ENCODE measurements around the gene TREX2. TPM values are rescaled to one million over a fixed set of nuclear protein-coding genes. Genes with fewer than 3 reads are reported as not detected.

Gene TREX2
- total and polyA plus RNA-seq, 2 donors (not counting 1 experiment from before 2014, with no cell fraction given) = 3.3 to 3.8 TPM

GRCh38 chrX:153450949-153451277 is 5.1 kb upstream of the TREX2 start:
- TF ChIP-seq EZH2 (IDR thresholded peaks at IDR 0.05; ENCODE audit: borderline replicate concordance, insufficient read depth, low read depth, low read length, poor library complexity, severe bottlenecking) = no peak
- TF ChIP-seq CTCF (IDR thresholded peaks at IDR 0.05) = no peak
- H3K9me3 ChIP-seq (ENCODE audit: control extremely low read depth in 1 of 3, control insufficient read depth in 2 of 3, insufficient read depth in 1 of 3, low read length in 2 of 3) = no peaks in the 10 kb centered on the region
- WGBS (ENCODE audit: insufficient coverage) = no CpG with 5 or more reads among the region's 8 CpGs
- ATAC-seq (ENCODE audit: low read depth) = no peak
- no peak overlapping the region for H3K27ac ChIP-seq (ENCODE audit: low read length in 2 of 2)
- no peaks in the 10 kb centered on the region for H3K27me3 ChIP-seq (replicated peaks in 1 of 4; ENCODE audit: control extremely low read depth in 1 of 4, control insufficient read depth in 3 of 4, insufficient read depth in 4 of 4, low read length in 3 of 4)
- H3K4me1 ChIP-seq (ENCODE audit: control insufficient read depth in 2 of 2, insufficient read depth in 2 of 2, low read length in 2 of 2) = no peaks in the 10 kb centered on the region
- POLR2A ChIA-PET = no interaction called here
- no peak overlapping the region for H2AFZ ChIP-seq (ENCODE audit: insufficient read depth, low read depth, low read length, poor library complexity, severe bottlenecking)
- Mint-ChIP-seq H3K4me3 (no peak overlapping the region), H3K4me1 (no peaks in the 10 kb centered on the region), H3K9me3 (ENCODE audit: insufficient read depth) (no peaks in the 10 kb centered on the region), H3K27ac (no peak overlapping the region), H3K27me3 (no peaks in the 10 kb centered on the region)
- no peaks in the 10 kb centered on the region for H3K79me2 ChIP-seq (ENCODE audit: control insufficient read depth, insufficient read depth, low read length)
- no peaks in the 10 kb centered on the region for H4K20me1 ChIP-seq (ENCODE audit: control insufficient read depth, insufficient read depth, low read length, poor library complexity, severe bottlenecking)
- DNase-seq = no peak
- CTCF ChIA-PET = no interaction called here
- peaks cover 0 to 5% of the 10 kb centered on the region in 2 experiments for H3K36me3 ChIP-seq (replicated peaks in 1 of 2; ENCODE audit: control extremely low read depth in 1 of 2, control insufficient read depth in 1 of 2, extremely low read depth in 1 of 2, insufficient read depth in 2 of 2, low read length in 1 of 2)
- no peak overlapping the region for H3K4me3 ChIP-seq (ENCODE audit: control extremely low read depth in 1 of 5, extremely low read depth in 1 of 5, insufficient read depth in 1 of 5, low read depth in 2 of 5, low read length in 4 of 5)
- no peak overlapping the region for H3K9ac ChIP-seq (ENCODE audit: low read length)
- no peak overlapping the region for H3K4me2 ChIP-seq (replicated peaks; ENCODE audit: low read depth, low read length, poor library complexity, severe bottlenecking)
- intact Hi-C loops (cut with micrococcal nuclease) = no loop called here

GRCh38 chrX:153450114-153450948 is 4.5 kb upstream of the TREX2 start:
- Mint-ChIP-seq H3K27me3 (no peaks in the 10 kb centered on the region), H3K27ac (no peak overlapping the region), H3K4me1 (no peaks in the 10 kb centered on the region), H3K9me3 (ENCODE audit: insufficient read depth) (no peaks in the 10 kb centered on the region), H3K4me3 (no peak overlapping the region)
- Histone ChIP-seq H3K4me3 (ENCODE audit: control extremely low read depth in 1 of 5, extremely low read depth in 1 of 5, insufficient read depth in 1 of 5, low read depth in 2 of 5, low read length in 4 of 5) (no peak overlapping the region), H4K20me1 (ENCODE audit: control insufficient read depth, insufficient read depth, low read length, poor library complexity, severe bottlenecking) (no peaks in the 10 kb centered on the region), H3K79me2 (ENCODE audit: control insufficient read depth, insufficient read depth, low read length) (no peaks in the 10 kb centered on the region), H2AFZ (ENCODE audit: insufficient read depth, low read depth, low read length, poor library complexity, severe bottlenecking) (no peak overlapping the region), H3K27me3 (replicated peaks in 1 of 4; ENCODE audit: control extremely low read depth in 1 of 4, control insufficient read depth in 3 of 4, insufficient read depth in 4 of 4, low read length in 3 of 4) (no peaks in the 10 kb centered on the region), H3K9me3 (ENCODE audit: control extremely low read depth in 1 of 3, control insufficient read depth in 2 of 3, insufficient read depth in 1 of 3, low read length in 2 of 3) (no peaks in the 10 kb centered on the region), H3K27ac (ENCODE audit: low read length in 2 of 2) (no peak overlapping the region), H3K36me3 (replicated peaks in 1 of 2; ENCODE audit: control extremely low read depth in 1 of 2, control insufficient read depth in 1 of 2, extremely low read depth in 1 of 2, insufficient read depth in 2 of 2, low read length in 1 of 2) (peaks cover 0 to 5% of the 10 kb centered on the region in 2 experiments), H3K4me1 (ENCODE audit: control insufficient read depth in 2 of 2, insufficient read depth in 2 of 2, low read length in 2 of 2) (no peaks in the 10 kb centered on the region), H3K4me2 (replicated peaks; ENCODE audit: low read depth, low read length, poor library complexity, severe bottlenecking) (no peak overlapping the region), H3K9ac (ENCODE audit: low read length) (no peak overlapping the region)
- DNase-seq (no peak), ATAC-seq (ENCODE audit: low read depth) (no peak)
- TF ChIP-seq EZH2 (IDR thresholded peaks at IDR 0.05; ENCODE audit: borderline replicate concordance, insufficient read depth, low read depth, low read length, poor library complexity, severe bottlenecking) = no peak
- POLR2A ChIA-PET = no interaction called here
- CTCF ChIA-PET = no interaction called here
- WGBS (ENCODE audit: insufficient coverage) = 100% methylated on average over 12 of the region's 26 CpGs
- intact Hi-C loops (cut with micrococcal nuclease) = no loop called here
